Hematopoietic multipotent progenitor cell treated with erythropoietin and hydrocortisone succinate and interleukin-3 and kit ligand, for 4 days (in vitro differentiated cells): ENCODE results near the gene GPBP1.
"Not testable (repeated sequence)": the region's sequence is repeated elsewhere in the genome, so short reads cannot be mapped to it uniquely, and the experiment has no call there.

Source experiments
- DNase-seq: peaks from one replicate; pipeline ENCODE4 v3.0.0-alpha.2; 2015

Gene GPBP1, protein sequence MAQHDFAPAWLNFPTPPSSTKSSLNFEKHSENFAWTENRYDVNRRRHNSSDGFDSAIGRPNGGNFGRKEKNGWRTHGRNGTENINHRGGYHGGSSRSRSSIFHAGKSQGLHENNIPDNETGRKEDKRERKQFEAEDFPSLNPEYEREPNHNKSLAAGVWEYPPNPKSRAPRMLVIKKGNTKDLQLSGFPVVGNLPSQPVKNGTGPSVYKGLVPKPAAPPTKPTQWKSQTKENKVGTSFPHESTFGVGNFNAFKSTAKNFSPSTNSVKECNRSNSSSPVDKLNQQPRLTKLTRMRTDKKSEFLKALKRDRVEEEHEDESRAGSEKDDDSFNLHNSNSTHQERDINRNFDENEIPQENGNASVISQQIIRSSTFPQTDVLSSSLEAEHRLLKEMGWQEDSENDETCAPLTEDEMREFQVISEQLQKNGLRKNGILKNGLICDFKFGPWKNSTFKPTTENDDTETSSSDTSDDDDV

GRCh38 chr5:57173319-57174127 is at the start of gene GPBP1:
Gene GPBP1 (plus strand): TSS chr5:57174059. CDS start chr5:57214131, 40,072 bp downstream.
- peak; percentile 100 for DNase-seq

DNA sequence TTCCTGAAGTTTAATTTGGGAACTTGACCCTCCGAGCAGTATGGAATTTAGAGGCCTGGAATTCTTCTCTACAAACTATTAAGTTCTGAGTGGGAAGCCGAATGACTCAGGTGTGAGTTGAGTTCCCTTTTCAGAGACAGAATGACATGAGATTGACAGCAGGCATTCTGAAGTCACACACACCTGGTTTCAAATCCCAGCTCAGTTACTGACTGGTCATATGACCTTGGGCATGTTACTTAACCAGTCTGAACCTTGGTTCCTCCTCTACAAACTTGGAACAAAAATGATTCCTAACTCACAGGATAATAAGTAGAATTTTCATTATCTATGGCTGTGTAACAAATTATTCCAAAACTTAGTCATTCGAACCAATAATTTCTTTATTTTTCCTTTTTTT is 45.5 kb upstream of the GPBP1 start:
- no peak for DNase-seq

DNA sequence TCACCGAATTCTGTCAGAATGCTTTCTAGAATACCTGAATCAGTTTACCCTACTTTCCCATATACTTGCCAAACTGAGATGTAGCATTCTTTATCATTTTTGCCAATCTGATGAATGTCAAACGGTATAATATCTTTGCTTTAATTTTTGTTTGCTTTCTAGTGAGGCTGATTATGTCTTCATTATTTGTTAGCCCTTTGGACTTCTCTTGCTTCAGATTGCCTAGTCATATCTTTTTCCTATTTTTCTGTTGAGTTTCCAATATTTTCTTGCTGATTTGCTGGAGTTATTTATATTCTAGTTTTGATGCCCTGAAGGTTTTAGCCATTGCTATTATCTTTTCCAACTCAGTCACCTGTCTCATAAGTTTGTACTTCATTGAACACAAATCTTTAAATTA is 40.3 kb upstream of the GPBP1 start:
- DNase-seq = no peak

DNA sequence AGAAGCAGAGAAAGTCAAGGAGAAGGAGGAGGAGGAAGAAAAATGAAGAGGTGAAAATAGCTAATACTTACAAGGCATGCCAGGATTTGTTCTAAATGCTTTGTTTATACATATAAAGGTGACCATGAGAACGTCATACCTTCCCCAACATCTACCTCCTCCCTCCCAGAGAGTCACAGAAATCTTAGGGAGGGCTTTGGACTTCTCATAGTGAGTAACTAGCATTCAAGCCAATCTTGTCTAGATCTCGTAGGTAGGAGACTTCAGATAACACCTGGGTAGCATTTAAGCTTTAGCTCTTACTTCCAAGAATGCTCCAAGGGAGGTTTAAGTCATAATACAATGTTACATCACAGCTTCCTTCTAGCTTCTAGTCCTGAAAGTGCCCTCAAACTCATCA is 36.5 kb upstream of the GPBP1 start:
- DNase-seq = no peak

GRCh38 chr5:57152316-57152715 is 21.5 kb upstream of the GPBP1 start:
- no peak for DNase-seq

DNA sequence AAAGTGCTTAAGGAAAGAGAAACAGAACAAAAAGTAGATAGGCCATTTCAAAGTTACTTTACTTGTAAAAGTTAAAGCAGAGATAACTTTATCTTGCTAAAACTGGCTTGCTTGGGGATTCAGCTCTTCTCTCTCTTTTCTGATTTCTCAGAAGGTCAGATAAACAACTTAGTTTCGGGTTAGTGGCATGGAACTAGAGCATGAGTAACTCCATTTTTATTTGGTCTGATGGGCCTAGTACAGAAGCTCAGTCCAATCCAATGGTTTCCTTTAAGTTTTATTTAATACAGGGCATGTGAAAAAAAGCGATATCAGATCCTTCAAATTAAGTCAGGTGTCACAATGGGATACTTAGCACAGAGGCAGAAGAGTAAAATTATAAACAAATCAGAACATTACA is 18.8 kb upstream of the GPBP1 start:
- no peak for DNase-seq

DNA sequence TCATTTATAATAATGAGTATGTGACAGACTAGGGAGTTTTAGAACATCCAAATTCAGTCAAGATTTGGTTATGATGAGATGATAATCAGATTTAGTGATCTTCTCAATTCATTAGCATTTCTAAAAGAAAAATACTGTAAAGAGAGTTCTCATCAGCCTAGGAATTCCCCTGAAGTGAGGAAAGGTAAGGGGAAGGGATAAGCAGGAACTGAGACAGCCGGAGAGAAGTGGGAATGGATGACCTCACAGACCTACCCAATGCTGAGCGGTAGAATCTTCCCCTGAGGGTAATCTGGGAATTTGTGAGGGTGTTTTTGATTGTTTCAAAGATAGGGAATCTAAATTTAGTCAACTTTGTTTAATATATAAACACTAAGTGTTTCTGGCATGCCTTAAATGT is 16.7 kb upstream of the GPBP1 start:
- no peak for DNase-seq

GRCh38 chr5:57157666-57158065 is 16.2 kb upstream of the GPBP1 start:
- no peak for DNase-seq

DNA sequence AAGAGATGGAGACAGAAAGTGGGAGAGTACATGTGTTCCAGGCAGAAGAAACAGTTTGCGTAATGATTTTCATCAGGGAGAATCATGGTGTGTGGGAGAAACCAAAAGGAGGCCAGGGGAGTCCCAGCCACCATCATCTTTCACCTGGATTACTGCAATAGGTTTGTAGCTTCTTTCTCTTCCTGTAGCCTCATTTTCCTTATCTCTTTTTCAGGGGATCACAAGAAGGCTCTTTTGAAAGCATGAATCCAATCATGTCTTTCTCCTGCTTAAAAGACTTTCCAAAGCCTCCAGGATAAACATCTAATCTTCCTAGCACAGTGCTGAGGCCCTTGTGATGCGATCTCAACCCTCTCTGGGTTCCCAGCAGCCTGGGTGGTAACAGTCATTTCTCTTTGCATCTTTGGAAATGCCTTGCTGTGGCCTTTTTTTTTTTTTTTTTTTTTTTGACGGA is 10.3 kb upstream of the GPBP1 start:
- DNase-seq = peak; percentile 27

DNA sequence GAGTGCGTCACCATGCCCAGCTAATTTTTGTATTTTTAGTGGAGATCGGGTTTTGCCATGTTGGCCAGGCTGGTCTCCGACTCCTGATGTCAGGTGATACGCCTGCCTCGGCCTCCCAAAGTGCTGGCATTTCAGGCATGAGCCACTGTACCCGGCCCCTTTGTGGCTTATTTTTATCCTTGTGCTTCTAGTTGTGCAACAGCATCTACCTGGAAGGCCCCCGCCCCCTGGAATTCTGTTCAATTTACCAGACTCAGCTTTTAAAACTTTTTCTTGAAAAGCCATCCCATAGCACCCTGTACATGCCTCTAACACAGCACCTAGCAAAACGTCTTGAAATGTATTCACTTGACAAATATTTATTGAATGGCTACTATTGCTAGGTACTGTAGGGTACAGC is 9.7 kb upstream of the GPBP1 start:
- no peak for DNase-seq

DNA sequence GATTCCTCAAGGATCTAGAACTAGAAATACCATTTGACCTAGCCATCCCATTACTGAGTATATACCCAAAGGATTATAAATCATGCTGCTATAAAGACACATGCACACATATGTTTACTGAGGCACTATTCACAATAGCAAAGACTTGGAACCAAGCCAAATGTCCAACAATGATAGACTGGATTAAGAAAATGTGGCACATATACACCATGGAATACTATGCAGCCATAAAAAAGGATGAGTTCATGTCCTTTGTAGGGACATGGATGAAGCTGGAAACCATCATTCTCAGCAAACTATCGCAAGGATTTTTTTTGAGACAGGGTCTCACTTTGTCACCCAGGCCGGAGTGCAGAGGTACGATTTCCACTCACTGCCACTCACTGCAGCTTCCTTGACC is 8.7 kb upstream of the GPBP1 start:
- not testable (repeated sequence) for DNase-seq

DNA sequence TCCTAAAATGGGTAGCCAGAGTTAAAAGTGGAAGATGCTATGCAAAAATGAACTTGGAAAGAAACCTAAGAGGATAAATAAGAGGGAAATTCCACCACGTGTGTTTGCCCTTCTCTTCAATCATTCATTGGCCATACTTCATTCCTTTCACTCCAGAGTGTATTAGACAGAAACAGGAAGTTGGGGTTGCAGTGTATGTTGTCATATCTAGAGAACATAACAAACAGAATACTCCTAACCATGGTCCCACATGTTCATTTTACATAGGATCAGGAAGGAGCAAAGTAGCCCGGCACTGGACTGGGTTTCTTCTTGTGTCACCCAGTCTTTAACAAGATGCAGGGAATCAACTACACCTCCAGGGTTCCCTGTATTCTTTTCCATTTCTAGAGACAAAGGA is 7.6 kb upstream of the GPBP1 start:
- peak; percentile 76 for DNase-seq

DNA sequence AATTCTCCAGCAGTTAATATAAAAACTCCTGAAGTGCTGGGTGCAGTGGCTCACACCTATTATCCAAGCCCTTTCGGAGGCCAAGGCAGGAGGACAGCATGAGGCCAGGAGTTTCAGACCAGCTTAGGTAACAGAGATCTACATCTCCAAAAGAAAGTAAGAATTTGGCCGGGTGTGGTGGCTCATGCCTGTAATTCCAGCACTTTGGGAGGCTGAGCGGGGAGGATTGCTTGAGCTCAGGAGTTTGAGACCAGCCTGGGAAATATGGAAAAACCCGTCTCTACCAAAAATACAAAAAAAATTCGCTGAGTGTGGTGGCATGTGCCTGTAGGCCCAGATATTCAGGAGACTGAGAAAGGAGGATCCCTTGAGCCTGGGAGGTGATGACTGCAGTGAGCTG is 6.7 kb upstream of the GPBP1 start:
- DNase-seq = no peak

GRCh38 chr5:57170116-57170515 is 3.7 kb upstream of the GPBP1 start:
- not testable (repeated sequence) for DNase-seq

DNA sequence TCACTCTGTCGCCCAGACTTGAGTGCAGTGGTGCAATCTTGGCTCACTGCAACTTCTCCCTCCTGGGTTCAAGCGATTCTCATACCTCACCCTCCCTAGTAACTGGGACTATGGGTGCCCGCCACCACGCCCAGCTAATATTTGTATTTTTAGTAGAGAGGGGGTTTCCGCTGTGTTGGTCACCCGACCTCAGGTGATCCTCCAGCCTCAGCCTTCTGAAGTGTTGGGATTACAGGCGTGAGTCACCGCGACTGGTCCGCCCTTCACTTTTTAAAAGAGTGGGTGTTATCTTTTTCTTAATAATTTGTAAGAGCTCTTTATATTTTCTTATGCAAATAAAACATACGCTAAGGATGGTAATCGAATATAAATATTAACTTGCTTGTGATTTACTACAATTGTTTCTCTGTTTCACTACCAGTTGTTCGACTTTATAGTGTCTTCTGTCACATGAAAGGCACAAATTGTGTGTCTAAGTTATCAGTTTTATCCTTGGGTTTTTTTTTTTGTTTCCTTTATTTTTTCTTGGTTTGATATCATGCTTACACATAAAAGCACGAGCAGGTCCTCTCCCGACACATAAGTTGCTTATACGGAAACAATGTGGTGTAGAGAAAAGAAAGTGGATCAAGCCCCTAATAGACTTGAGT is 1.9 kb upstream of the GPBP1 start:
- no peak for DNase-seq

GRCh38 chr5:57172466-57173318 is 1.2 kb upstream of the GPBP1 start:
- DNase-seq = peak; percentile 83

- DNase-seq = peak; percentile 64
These were observed 450 bp downstream of the GPBP1 start for GRCh38 chr5:57174128-57174889.

- no peak for DNase-seq
These were observed 1.1 kb downstream of the GPBP1 start for GRCh38 chr5:57174890-57175510.

- peak; percentile 49 for DNase-seq
These were observed 1.9 kb downstream of the GPBP1 start for GRCh38 chr5:57175551-57176309.

DNA sequence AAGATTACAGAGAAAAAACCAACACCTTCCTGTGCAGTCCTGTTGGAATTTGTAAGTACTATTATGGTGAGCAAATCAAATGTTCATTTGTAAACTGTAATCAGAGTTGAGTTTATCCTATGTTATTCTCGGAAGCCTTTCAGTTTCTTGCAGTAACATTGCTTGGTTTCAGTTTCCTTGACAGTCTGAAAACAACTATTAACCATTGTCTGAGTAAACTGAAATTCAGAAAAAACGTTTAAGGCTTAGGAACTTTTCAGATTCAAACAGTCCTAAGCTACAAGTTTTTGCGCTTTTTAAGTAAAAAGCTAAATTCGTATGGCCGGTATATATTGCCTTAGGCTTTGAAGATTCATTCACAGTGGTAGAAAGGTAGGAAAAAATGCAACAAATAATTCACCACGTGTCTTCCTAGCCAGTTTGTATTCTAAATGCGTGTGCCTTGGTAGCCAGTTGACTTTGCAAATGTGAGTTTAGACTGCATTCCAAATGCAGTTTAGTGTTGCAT is 2.5 kb downstream of the GPBP1 start:
- DNase-seq = no peak
